Measurements from ENCODE around the gene WDR6. TPM values are rescaled to one million over a fixed set of nuclear protein-coding genes. Genes with fewer than 3 reads are reported as not detected.
A peak's percentile ranks its signal among the peaks of the same experiment; 100 is the strongest.

WDR6 gene
- total and polyA plus RNA-seq, 4 donors, result 29.4 to 50.9 (median 47.0) TPM

DNA sequence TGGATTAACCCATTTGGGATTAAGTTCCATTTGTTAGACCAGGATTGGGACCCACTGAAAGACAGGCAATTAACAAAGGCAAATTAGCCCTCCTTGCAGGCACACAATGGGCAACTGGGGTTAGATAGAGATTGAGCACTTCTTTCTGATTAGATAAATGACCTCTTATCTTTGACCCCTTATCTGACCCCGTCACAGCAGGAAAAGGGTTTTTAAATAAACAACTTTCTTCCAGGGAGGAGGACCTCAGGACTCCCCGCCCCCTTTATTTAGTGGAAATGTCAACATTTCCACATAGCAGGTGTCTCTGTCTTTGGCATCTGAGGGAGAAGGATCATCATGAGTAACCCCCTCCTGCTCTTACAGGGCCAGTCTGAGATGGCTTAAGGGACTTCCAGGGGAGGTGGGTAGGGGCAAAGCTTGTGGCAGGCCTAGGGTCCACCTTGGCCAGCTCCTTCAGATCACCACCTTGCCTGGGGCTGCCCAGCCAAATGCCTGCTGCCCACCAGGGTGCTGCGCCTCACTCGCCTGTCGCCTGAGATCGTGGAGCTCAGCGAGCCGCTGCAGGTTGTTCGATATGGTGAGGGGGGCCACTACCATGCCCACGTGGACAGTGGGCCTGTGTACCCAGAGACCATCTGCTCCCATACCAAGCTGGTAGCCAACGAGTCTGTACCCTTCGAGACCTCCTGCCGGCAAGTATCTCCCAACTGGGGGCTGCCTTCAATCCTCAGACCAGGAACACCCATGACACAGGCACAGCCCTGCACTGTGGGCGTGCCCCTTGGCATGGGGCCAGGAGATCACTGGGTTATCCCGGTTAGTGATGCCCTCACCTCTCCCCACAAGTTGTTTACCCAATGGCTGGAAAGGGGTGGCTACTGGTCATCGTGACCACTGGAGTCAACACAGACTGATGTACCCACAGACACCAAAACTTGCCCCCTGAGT, 2.6 kb upstream of the WDR6 start:
- no peaks in the 10 kb centered on the region for H3K9me3 ChIP-seq (ENCODE audit: control insufficient read depth in 4 of 4, low read length in 3 of 4)
- no peak overlapping the region for H3K9ac ChIP-seq (ENCODE audit: low read depth in 1 of 2, low read length in 2 of 2)
- no peaks in the 10 kb centered on the region for H3K27me3 ChIP-seq (ENCODE audit: control insufficient read depth in 4 of 4, insufficient read depth in 4 of 4, low read length in 3 of 4)
- 75% methylated on average over 16 of the region's 16 CpGs for WGBS
- DNase-seq (ENCODE audit: low spot score), result peak; percentile 92
- no peak overlapping the region for H3K4me3 ChIP-seq (ENCODE audit: low read depth in 1 of 3, low read length in 3 of 3)
- peaks cover 0 to 2% (median under 1%) of the 10 kb centered on the region in 4 donors for H3K36me3 ChIP-seq (ENCODE audit: control insufficient read depth in 4 of 4, insufficient read depth in 3 of 4, low read depth in 1 of 4, low read length in 3 of 4)
- TF ChIP-seq SP1 (IDR thresholded peaks at IDR 0.05), result peak; percentile 80
- no peak for TF ChIP-seq YY1 (IDR thresholded peaks at IDR 0.05)
- TF ChIP-seq EGR1 (IDR thresholded peaks at IDR 0.05; ENCODE audit: low read depth in 2 of 2), result peak in 1 of 2 donors; percentile 74
- TF ChIP-seq FOXA1 (IDR thresholded peaks at IDR 0.05), result peak; percentile 51
- TF ChIP-seq REST (IDR thresholded peaks at IDR 0.05), result peak; percentile 41
- TF ChIP-seq ATF3 (IDR thresholded peaks at IDR 0.05), result no peak
- TF ChIP-seq, protein P1, sequence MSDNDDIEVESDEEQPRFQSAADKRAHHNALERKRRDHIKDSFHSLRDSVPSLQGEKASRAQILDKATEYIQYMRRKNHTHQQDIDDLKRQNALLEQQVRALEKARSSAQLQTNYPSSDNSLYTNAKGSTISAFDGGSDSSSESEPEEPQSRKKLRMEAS (IDR thresholded peaks at IDR 0.05), result no peak
- peak; percentile 88 for TF ChIP-seq NR2F2 (IDR thresholded peaks at IDR 0.05)
- peak; percentile 68 for TF ChIP-seq HNF4A (conservative IDR thresholded peaks at IDR 0.05)
- TF ChIP-seq RAD21 (IDR thresholded peaks at IDR 0.05), result no peak
- TF ChIP-seq, protein P2, sequence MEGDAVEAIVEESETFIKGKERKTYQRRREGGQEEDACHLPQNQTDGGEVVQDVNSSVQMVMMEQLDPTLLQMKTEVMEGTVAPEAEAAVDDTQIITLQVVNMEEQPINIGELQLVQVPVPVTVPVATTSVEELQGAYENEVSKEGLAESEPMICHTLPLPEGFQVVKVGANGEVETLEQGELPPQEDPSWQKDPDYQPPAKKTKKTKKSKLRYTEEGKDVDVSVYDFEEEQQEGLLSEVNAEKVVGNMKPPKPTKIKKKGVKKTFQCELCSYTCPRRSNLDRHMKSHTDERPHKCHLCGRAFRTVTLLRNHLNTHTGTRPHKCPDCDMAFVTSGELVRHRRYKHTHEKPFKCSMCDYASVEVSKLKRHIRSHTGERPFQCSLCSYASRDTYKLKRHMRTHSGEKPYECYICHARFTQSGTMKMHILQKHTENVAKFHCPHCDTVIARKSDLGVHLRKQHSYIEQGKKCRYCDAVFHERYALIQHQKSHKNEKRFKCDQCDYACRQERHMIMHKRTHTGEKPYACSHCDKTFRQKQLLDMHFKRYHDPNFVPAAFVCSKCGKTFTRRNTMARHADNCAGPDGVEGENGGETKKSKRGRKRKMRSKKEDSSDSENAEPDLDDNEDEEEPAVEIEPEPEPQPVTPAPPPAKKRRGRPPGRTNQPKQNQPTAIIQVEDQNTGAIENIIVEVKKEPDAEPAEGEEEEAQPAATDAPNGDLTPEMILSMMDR (IDR thresholded peaks at IDR 0.05; ENCODE audit: low read depth, low read length, missing input control), result no peak
- TF ChIP-seq, protein P3, sequence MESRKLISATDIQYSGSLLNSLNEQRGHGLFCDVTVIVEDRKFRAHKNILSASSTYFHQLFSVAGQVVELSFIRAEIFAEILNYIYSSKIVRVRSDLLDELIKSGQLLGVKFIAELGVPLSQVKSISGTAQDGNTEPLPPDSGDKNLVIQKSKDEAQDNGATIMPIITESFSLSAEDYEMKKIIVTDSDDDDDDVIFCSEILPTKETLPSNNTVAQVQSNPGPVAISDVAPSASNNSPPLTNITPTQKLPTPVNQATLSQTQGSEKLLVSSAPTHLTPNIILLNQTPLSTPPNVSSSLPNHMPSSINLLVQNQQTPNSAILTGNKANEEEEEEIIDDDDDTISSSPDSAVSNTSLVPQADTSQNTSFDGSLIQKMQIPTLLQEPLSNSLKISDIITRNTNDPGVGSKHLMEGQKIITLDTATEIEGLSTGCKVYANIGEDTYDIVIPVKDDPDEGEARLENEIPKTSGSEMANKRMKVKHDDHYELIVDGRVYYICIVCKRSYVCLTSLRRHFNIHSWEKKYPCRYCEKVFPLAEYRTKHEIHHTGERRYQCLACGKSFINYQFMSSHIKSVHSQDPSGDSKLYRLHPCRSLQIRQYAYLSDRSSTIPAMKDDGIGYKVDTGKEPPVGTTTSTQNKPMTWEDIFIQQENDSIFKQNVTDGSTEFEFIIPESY (IDR thresholded peaks at IDR 0.05), result no peak
- TF ChIP-seq FOXA2 (IDR thresholded peaks at IDR 0.05), result peak; percentile 61
- peak; percentile 32 for TF ChIP-seq HNF4G (IDR thresholded peaks at IDR 0.05)
- TF ChIP-seq TAF1 (conservative IDR thresholded peaks at IDR 0.05), result no peak
- peak in 1 of 2 donors; percentile 51 for TF ChIP-seq JUND (IDR thresholded peaks at IDR 0.05)
- peak in 1 of 2 donors; percentile 51 for TF ChIP-seq GABPA (IDR thresholded peaks at IDR 0.05 in 1 of 2, conservative IDR thresholded peaks at IDR 0.05 in 1 of 2)
- peak; percentile 82 to 86 for TF ChIP-seq RXRA (IDR thresholded peaks at IDR 0.05)
- H3K4me1 ChIP-seq (ENCODE audit: control insufficient read depth in 4 of 4, insufficient read depth in 4 of 4, low read length in 3 of 4), result peaks cover 6 to 31% (median 20%) of the 10 kb centered on the region in 4 donors
- H3K27ac ChIP-seq (ENCODE audit: low read depth in 1 of 2, low read length in 2 of 2), result no peak overlapping the region

Measured in liver (tissue), 9 donors.